Stimulated activated naive CD8-positive, alpha-beta T cell treated with anti-CD3 and anti-CD28 coated beads, Interleukin-15, amount 100 ng/mL, for 72 hours (primary cell): ENCODE measurements around the gene RUNDC3A.

Experiments
- ATAC-seq: fragments of 150-1000 bp; cut with Tn5 transposase; 2 replicates; pipeline ENCODE4 v1.10.0; 2021; ENCODE audit warnings: mild to moderate bottlenecking, moderate library complexity
- DNase-seq, 2 donors: peaks; one replicate each; pipeline ENCODE4 v3.0.0; 2021 to 2022
- H3K27ac Mint-ChIP-seq, 2 donors: one replicate each; pipeline ENCODE4 v1.8.0; 2022; ENCODE audit warnings: mild to moderate bottlenecking in 2 of 2, mixed read lengths in 2 of 2, moderate library complexity in 2 of 2
- H3K27me3 Mint-ChIP-seq: one replicate; pipeline ENCODE4 v1.8.0; 2022; ENCODE audit warnings: mixed read lengths
- H3K4me1 Mint-ChIP-seq: one replicate; pipeline ENCODE4 v1.8.0; 2022; ENCODE audit warnings: mild to moderate bottlenecking, mixed read lengths
- H3K4me3 Mint-ChIP-seq, 2 donors: one replicate each; pipeline ENCODE4 v1.8.0; 2022; ENCODE audit warnings: mild to moderate bottlenecking in 2 of 2, mixed read lengths in 2 of 2, moderate library complexity in 1 of 2
- H3K9me3 Mint-ChIP-seq, 2 donors: one replicate each; pipeline ENCODE4 v1.8.0; 2022; ENCODE audit warnings: mixed read lengths in 2 of 2

Gene RUNDC3A

DNA sequence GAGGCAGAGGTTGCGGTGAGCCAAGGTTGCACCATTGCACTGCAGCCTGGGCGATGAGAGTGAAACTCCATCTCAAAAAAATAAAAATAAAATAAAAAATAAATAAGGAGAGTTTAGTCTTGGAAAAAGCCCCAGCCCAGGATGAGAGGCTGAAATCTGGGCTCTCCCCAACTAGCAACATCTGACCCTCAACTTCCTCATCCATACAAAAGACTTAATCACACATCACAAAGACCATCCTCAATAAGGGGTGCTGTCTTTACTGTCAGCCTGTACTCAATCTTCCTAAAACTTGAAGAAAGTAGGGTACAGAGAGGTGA lies 29.1 kb upstream of the RUNDC3A start:
- peaks cover 11% of the 10 kb centered on the region for H3K27me3 Mint-ChIP-seq
- H3K4me3 Mint-ChIP-seq: no peak overlapping the region
- H3K9me3 Mint-ChIP-seq: no peaks in the 10 kb centered on the region
- H3K27ac Mint-ChIP-seq: no peak overlapping the region
- no peak for DNase-seq
- H3K4me1 Mint-ChIP-seq: peaks cover 15% of the 10 kb centered on the region
- ATAC-seq: no peak

GRCh38 chr17:44279666-44280391 lies 28.6 kb upstream of the RUNDC3A start:
- Mint-ChIP-seq H3K4me1 (peaks cover 15% of the 10 kb centered on the region), H3K4me3 (no peak overlapping the region), H3K9me3 (no peaks in the 10 kb centered on the region), H3K27me3 (peaks cover 11% of the 10 kb centered on the region), H3K27ac (peak overlapping the region in 1 of 2 donors; percentile 21)
- peak; percentile 79 for ATAC-seq
- DNase-seq: peak in 1 of 2 donors; percentile 16

GRCh38 chr17:44280392-44280937 lies 27.9 kb upstream of the RUNDC3A start:
- no peak overlapping the region for H3K27ac Mint-ChIP-seq
- H3K9me3 Mint-ChIP-seq: no peaks in the 10 kb centered on the region
- H3K4me3 Mint-ChIP-seq: peak overlapping the region in 1 of 2 donors; percentile 38
- DNase-seq (no peak), ATAC-seq (no peak)
- peaks cover 11% of the 10 kb centered on the region for H3K27me3 Mint-ChIP-seq
- H3K4me1 Mint-ChIP-seq: peaks cover 15% of the 10 kb centered on the region

DNA sequence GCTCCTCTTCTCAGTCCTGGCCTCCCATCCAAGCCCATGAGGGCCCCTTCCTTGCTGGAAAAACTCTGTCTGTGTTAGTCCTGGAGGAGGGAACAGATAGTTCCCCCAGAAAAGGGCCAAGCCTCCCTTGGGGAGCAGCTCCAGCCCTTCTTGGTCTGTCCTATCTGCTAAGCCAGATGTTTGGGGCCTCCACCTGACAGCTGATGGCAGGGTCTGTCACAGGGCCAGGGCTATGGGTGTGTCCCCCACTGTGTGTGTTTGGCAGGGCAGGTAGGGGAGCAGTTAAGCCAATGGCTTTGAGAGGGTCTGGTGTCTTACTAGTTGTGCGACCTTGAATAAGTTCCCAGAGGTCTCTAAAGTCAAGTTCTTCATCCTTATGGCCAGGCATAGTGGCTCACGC lies 26.8 kb upstream of the RUNDC3A start:
- H3K4me1 Mint-ChIP-seq: peaks cover 15% of the 10 kb centered on the region
- peaks cover 11% of the 10 kb centered on the region for H3K27me3 Mint-ChIP-seq
- no peaks in the 10 kb centered on the region for H3K9me3 Mint-ChIP-seq
- H3K4me3 Mint-ChIP-seq: no peak overlapping the region
- DNase-seq (no peak), ATAC-seq (no peak)
- no peak overlapping the region for H3K27ac Mint-ChIP-seq

DNA sequence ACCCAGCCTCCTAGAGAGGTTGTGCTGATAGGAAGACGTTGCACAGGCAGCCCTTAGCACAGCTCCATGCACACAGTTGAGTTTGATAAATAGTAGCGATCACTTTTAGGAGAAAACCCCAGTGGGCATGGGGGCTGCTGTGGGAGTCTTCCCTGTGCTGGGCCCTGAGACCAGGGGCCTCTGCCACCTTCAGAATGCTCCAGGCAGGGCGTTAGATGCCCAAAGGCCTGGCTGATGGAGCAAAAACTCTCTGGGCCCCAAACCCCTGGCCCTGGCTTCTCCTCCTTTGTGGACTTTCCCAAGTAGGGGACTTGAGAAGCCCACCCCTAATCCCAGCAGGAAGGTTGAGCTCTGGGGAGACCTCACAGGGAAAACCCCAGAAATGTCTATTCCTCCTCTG lies 26.1 kb upstream of the RUNDC3A start:
- Mint-ChIP-seq H3K9me3 (no peaks in the 10 kb centered on the region), H3K4me3 (no peak overlapping the region), H3K4me1 (peaks cover 15% of the 10 kb centered on the region), H3K27me3 (peaks cover 11% of the 10 kb centered on the region), H3K27ac (no peak overlapping the region)
- no peak for ATAC-seq
- no peak for DNase-seq

GRCh38 chr17:44283344-44284023 lies 24.9 kb upstream of the RUNDC3A start:
- Mint-ChIP-seq H3K27me3 (peaks cover 20% of the 10 kb centered on the region), H3K9me3 (no peaks in the 10 kb centered on the region), H3K4me3 (no peak overlapping the region), H3K4me1 (peaks cover 15% of the 10 kb centered on the region), H3K27ac (no peak overlapping the region)
- ATAC-seq (no peak), DNase-seq (no peak)

- no peak for ATAC-seq
- no peak overlapping the region for H3K4me3 Mint-ChIP-seq
- no peaks in the 10 kb centered on the region for H3K9me3 Mint-ChIP-seq
- peaks cover 15% of the 10 kb centered on the region for H3K4me1 Mint-ChIP-seq
- no peak for DNase-seq
- no peak overlapping the region for H3K27ac Mint-ChIP-seq
- H3K27me3 Mint-ChIP-seq: peaks cover 20% of the 10 kb centered on the region
These were observed 24.4 kb upstream of the RUNDC3A start for GRCh38 chr17:44284024-44284400.

DNA sequence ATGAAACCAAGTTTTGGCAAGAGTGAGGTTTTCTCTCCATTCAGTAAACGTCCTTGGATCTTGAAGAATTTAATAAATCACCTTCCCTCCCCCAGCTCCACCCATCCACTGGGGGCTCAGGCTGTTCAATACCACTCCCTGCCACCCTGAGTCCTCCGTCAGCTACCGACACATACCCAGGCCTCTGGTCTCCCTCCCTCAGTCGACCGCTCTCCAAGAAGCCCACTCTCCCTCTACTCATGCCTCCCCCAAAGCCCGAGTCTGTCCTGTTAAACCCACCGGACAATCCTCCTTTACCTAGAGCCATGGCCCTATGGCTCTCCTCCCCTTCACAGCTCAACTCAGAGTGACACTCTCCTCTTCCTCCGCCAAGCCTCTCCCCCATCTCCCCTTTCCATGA lies 20.8 kb upstream of the RUNDC3A start:
- Mint-ChIP-seq H3K27ac (no peak overlapping the region), H3K4me3 (no peak overlapping the region), H3K27me3 (peaks cover 9% of the 10 kb centered on the region), H3K4me1 (no peaks in the 10 kb centered on the region), H3K9me3 (no peaks in the 10 kb centered on the region)
- no peak for DNase-seq
- no peak for ATAC-seq

GRCh38 chr17:44293509-44294226 lies 14.7 kb upstream of the RUNDC3A start:
- H3K9me3 Mint-ChIP-seq: no peaks in the 10 kb centered on the region
- no peak overlapping the region for H3K4me3 Mint-ChIP-seq
- no peak overlapping the region for H3K27ac Mint-ChIP-seq
- peaks cover 7% of the 10 kb centered on the region for H3K4me1 Mint-ChIP-seq
- no peaks in the 10 kb centered on the region for H3K27me3 Mint-ChIP-seq
- DNase-seq: no peak
- ATAC-seq: peak; percentile 78

DNA sequence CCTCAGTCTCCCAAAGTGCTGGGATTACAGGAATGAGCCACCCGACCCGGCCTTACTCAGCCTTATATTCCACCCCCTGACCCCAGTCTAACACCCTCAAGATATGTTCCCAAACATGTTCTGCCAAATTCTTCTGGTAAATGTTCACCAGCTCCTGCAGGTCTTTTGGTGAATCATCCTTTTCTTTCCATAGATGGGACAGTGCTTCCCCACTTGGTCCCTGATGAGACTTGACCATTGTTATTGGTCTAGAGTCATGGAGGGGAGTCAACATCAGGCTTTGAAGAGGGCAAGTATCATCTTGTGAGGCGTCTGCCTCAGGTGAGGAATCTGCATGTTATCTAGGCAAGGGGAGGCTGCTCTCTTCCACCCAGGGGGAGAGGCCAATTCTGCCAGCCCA lies 10.4 kb upstream of the RUNDC3A start:
- no peak for ATAC-seq
- H3K4me1 Mint-ChIP-seq: peaks cover 7% of the 10 kb centered on the region

GRCh38 chr17:44304651-44305050 lies 3.8 kb upstream of the RUNDC3A start:
- Mint-ChIP-seq H3K4me3 (no peak overlapping the region), H3K27me3 (peaks cover 48% of the 10 kb centered on the region), H3K4me1 (peaks cover 24% of the 10 kb centered on the region), H3K27ac (peak overlapping the region in 1 of 2 donors; percentile 42), H3K9me3 (no peaks in the 10 kb centered on the region)
- ATAC-seq: no peak
- no peak for DNase-seq

More for the DNA sequence above, 10.4 kb upstream of the RUNDC3A start:
- Mint-ChIP-seq H3K4me3 (no peak overlapping the region), H3K27me3 (no peaks in the 10 kb centered on the region), H3K9me3 (no peaks in the 10 kb centered on the region), H3K27ac (no peak overlapping the region)
- DNase-seq: no peak

- DNase-seq: no peak
- Mint-ChIP-seq H3K27me3 (peaks cover 66% of the 10 kb centered on the region), H3K9me3 (no peaks in the 10 kb centered on the region), H3K4me1 (peaks cover 29% of the 10 kb centered on the region), H3K4me3 (peak overlapping the region; percentile 68 to 77), H3K27ac (no peak overlapping the region)
- ATAC-seq: peak; percentile 39
These were observed 814 bp upstream of the RUNDC3A start for GRCh38 chr17:44307387-44308186.

GRCh38 chr17:44308865-44309264 lies 464 bp downstream of the RUNDC3A start:
- Mint-ChIP-seq H3K27me3 (peaks cover 76% of the 10 kb centered on the region), H3K27ac (no peak overlapping the region), H3K4me3 (peak overlapping the region; percentile 68 to 77), H3K4me1 (peaks cover 29% of the 10 kb centered on the region), H3K9me3 (no peaks in the 10 kb centered on the region)
- DNase-seq (no peak), ATAC-seq (peak; percentile 29)

DNA sequence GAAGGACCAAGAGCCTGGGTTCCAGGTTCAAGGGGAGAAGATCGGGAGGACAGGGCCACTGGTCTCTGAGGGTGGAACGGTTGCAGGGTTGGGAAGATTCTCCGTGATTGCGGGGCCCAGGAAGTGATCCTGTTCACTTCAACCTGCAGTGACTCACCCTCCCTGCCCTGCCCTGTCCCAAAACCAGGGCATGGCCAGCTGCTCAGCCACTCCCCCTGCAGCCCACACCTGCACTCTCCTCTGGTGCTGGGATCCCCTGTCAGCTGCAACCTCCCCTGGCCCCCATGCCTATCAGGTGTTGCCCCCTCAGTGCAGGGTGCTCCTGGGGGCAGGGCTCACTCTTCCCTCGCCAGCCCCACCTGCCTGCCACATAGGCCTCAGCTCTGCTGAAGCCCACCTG lies 1.1 kb downstream of the RUNDC3A start:
- peak overlapping the region; percentile 68 to 77 for H3K4me3 Mint-ChIP-seq

GRCh38 chr17:44310188-44310587 lies 1.8 kb downstream of the RUNDC3A start:
- Mint-ChIP-seq H3K4me1 (peaks cover 29% of the 10 kb centered on the region), H3K27ac (no peak overlapping the region), H3K9me3 (no peaks in the 10 kb centered on the region), H3K4me3 (peak overlapping the region; percentile 13 to 46), H3K27me3 (peaks cover 76% of the 10 kb centered on the region)
- DNase-seq: no peak
- no peak for ATAC-seq

More for the DNA sequence above, 1.1 kb downstream of the RUNDC3A start:
- DNase-seq: no peak
- H3K4me1 Mint-ChIP-seq: peaks cover 29% of the 10 kb centered on the region
- ATAC-seq: no peak
- no peak overlapping the region for H3K27ac Mint-ChIP-seq
- peaks cover 76% of the 10 kb centered on the region for H3K27me3 Mint-ChIP-seq
- no peaks in the 10 kb centered on the region for H3K9me3 Mint-ChIP-seq
